Coronary artery (tissue), 2 donors: ENCODE data around the gene FARP1.

Experiments
- DNase-seq: peaks from one replicate; pipeline ENCODE4 v3.0.0-alpha.2; 2017; ENCODE audit warnings: low spot score
- H3K27ac ChIP-seq, 2 donors: fragments of 200-600 bp; sonication (generic); one replicate each; pipeline ENCODE4 v1.5.1; 2016 to 2019
- H3K4me3 ChIP-seq: fragments of 200-600 bp; sonication (generic); 2 replicates; pipeline ENCODE4 v1.5.1; 2016; ENCODE audit warnings: mild to moderate bottlenecking, moderate library complexity
- CTCF ChIP-seq: fragments of 200-600 bp; sonication (generic); IDR thresholded peaks from one replicate; pipeline ENCODE4 v1.5.1; 2019; ENCODE audit warnings: antibody characterized with exemption

The FARP1 gene

GRCh38 chr13:98142380-98143156 lies at the start of gene FARP1:
FARP1 (plus strand) TSS chr13:98143094; CDS start chr13:98213243, 70,149 bp downstream.
- H3K4me3 ChIP-seq: peak within 1 kb of the TSS; percentile 96
- peak within 1 kb of the TSS; percentile 28 to 83 for H3K27ac ChIP-seq
- peak; percentile 32 for TF ChIP-seq CTCF
- peak; percentile 82 for DNase-seq

GRCh38 chr13:98094678-98095266 lies 48.1 kb upstream of the FARP1 start:
- Histone ChIP-seq H3K4me3 (no peak overlapping the region), H3K27ac (no peak overlapping the region)
- DNase-seq: no peak
- TF ChIP-seq CTCF: no peak

- no peak for TF ChIP-seq CTCF
- H3K4me3 ChIP-seq: no peak overlapping the region
- no peak overlapping the region for H3K27ac ChIP-seq
- DNase-seq: no peak
Observed at GRCh38 chr13:98096059-98096458, 46.8 kb upstream of the FARP1 start.

GRCh38 chr13:98097749-98098148 lies 45.1 kb upstream of the FARP1 start:
- Histone ChIP-seq H3K4me3 (no peak overlapping the region), H3K27ac (no peak overlapping the region)
- no peak for TF ChIP-seq CTCF
- DNase-seq: no peak

GRCh38 chr13:98098516-98098915 lies 44.4 kb upstream of the FARP1 start:
- no peak for TF ChIP-seq CTCF
- DNase-seq: no peak
- Histone ChIP-seq H3K27ac (no peak overlapping the region), H3K4me3 (no peak overlapping the region)

GRCh38 chr13:98099627-98100026 lies 43.3 kb upstream of the FARP1 start:
- DNase-seq: no peak
- Histone ChIP-seq H3K27ac (no peak overlapping the region), H3K4me3 (no peak overlapping the region)
- no peak for TF ChIP-seq CTCF

- no peak for TF ChIP-seq CTCF
- H3K4me3 ChIP-seq: no peak overlapping the region
- DNase-seq: no peak
- H3K27ac ChIP-seq: no peak overlapping the region
Observed at GRCh38 chr13:98100481-98100880, 42.4 kb upstream of the FARP1 start.
